Loucy (cell line): Measurements from ENCODE around the gene DNM1.

Source experiments
- CTCF ChIP-seq: fragments of 200-600 bp; sonication (generic); conservative IDR thresholded peaks from 2 replicates; pipeline ENCODE4 v1.5.1; 2014; ENCODE audit warnings: mild to moderate bottlenecking, antibody characterized with exemption, low read length
- EZH2phosphoT487 ChIP-seq: fragments of 200-600 bp; IDR thresholded peaks from 2 replicates; pipeline ENCODE4 v1.6.1; 2018; ENCODE audit warnings: antibody characterized with exemption, mild to moderate bottlenecking, moderate library complexity, borderline replicate concordance

GRCh38 chr9:128203707-128204551 is 750 bp downstream of the DNM1 start:
- TF ChIP-seq CTCF (no peak), EZH2phosphoT487 (no peak)
